Astrocyte (in vitro differentiated cells and primary cell): ENCODE results near the gene MBL2. TPM values are rescaled to one million over a fixed set of nuclear protein-coding genes. Genes with fewer than 3 reads are reported as not detected.

Experiments
- DNase-seq: peaks from one replicate; pipeline ENCODE4 v3.0.0-alpha.2; 2010; ENCODE audit warnings: low read depth
- FAIRE-seq: peaks from 2 replicates; lab custom pipeline; 2011; peaks lifted over from hg19 to GRCh38; lab: Jason Lieb, UNC
- H2AFZ ChIP-seq: 2 replicates; pipeline ENCODE4 v1.6.0; 2012; ENCODE audit warnings: low read depth, low read length, inconsistent platforms
- H3K27ac ChIP-seq: 2 replicates; pipeline ENCODE4 v1.5.1; 2011; ENCODE audit warnings: low read depth, low read length, inconsistent platforms
- H3K27me3 ChIP-seq: 2 replicates; pipeline ENCODE4 v1.6.0; 2011; ENCODE audit warnings: low read length, inconsistent platforms; ENCODE audit not compliant: insufficient read depth
- H3K36me3 ChIP-seq: 2 replicates; pipeline ENCODE4 v1.5.1; 2011; ENCODE audit warnings: low read length, inconsistent platforms; ENCODE audit not compliant: insufficient read depth
- H3K4me1 ChIP-seq: 2 replicates; pipeline ENCODE4 v1.5.1; 2011; ENCODE audit warnings: low read length, inconsistent platforms; ENCODE audit not compliant: insufficient read depth
- H3K4me2 ChIP-seq: 2 replicates; pipeline ENCODE4 v1.6.0; 2012; ENCODE audit warnings: low read length, inconsistent platforms
- H3K4me3 ChIP-seq: 2 replicates; pipeline ENCODE4 v1.5.1; 2011; ENCODE audit warnings: low read depth, mild to moderate bottlenecking, low read length, inconsistent platforms; ENCODE audit not compliant: insufficient read depth
- H3K79me2 ChIP-seq: 2 replicates; pipeline ENCODE4 v1.6.0; 2012; ENCODE audit warnings: mild to moderate bottlenecking, low read length, inconsistent platforms; ENCODE audit not compliant: insufficient read depth
- H3K9ac ChIP-seq: 2 replicates; pipeline ENCODE4 v1.6.0; 2012; ENCODE audit warnings: mild to moderate bottlenecking, low read length, inconsistent platforms
- H3K9me3 ChIP-seq: 2 replicates; pipeline ENCODE4 v1.5.1; 2012; ENCODE audit warnings: low read depth, mild to moderate bottlenecking, low read length, inconsistent platforms; ENCODE audit not compliant: insufficient read depth
- H4K20me1 ChIP-seq: 2 replicates; pipeline ENCODE4 v1.6.0; 2012; ENCODE audit warnings: low read length, inconsistent platforms; ENCODE audit not compliant: insufficient read depth
- H3K27ac Mint-ChIP-seq: one replicate; pipeline ENCODE4 v1.8.0; 2021; ENCODE audit warnings: mild to moderate bottlenecking, mixed read lengths; ENCODE audit not compliant: unreplicated experiment
- H3K27me3 Mint-ChIP-seq: one replicate; pipeline ENCODE4 v1.8.0; 2021; ENCODE audit warnings: low read depth, mixed read lengths; ENCODE audit not compliant: unreplicated experiment
- H3K36me3 Mint-ChIP-seq: one replicate; pipeline ENCODE4 v1.8.0; 2021; ENCODE audit warnings: low read depth, mixed read lengths; ENCODE audit not compliant: unreplicated experiment
- H3K4me1 Mint-ChIP-seq: one replicate; pipeline ENCODE4 v1.8.0; 2021; ENCODE audit warnings: low read depth, mixed read lengths; ENCODE audit not compliant: unreplicated experiment
- H3K4me3 Mint-ChIP-seq: one replicate; pipeline ENCODE4 v1.8.0; 2021; ENCODE audit warnings: mild to moderate bottlenecking, moderate library complexity, mixed read lengths; ENCODE audit not compliant: unreplicated experiment
- H3K9me3 Mint-ChIP-seq: one replicate; pipeline ENCODE4 v1.8.0; 2021; ENCODE audit warnings: mild to moderate bottlenecking, mixed read lengths; ENCODE audit not compliant: unreplicated experiment
- CTCF ChIP-seq: IDR thresholded peaks from 2 replicates; pipeline ENCODE4 v1.5.1; 2011; ENCODE audit warnings: low read depth, mild to moderate bottlenecking, inconsistent platforms, low read length, moderate library complexity; ENCODE audit not compliant: insufficient read depth
- EZH2 ChIP-seq: IDR thresholded peaks from 2 replicates; pipeline ENCODE4 v1.6.1; 2012; ENCODE audit warnings: mild to moderate bottlenecking, low read length, inconsistent platforms; ENCODE audit not compliant: insufficient read depth
- total RNA-seq: library from RNA; stranded (reverse); gene quantifications from 2 replicates; pipeline ENCODE4 v1.2.1, GENCODE V29; 2021

Gene MBL2
- total RNA-seq, 1 donor from 2014 or later, result not detected

DNA sequence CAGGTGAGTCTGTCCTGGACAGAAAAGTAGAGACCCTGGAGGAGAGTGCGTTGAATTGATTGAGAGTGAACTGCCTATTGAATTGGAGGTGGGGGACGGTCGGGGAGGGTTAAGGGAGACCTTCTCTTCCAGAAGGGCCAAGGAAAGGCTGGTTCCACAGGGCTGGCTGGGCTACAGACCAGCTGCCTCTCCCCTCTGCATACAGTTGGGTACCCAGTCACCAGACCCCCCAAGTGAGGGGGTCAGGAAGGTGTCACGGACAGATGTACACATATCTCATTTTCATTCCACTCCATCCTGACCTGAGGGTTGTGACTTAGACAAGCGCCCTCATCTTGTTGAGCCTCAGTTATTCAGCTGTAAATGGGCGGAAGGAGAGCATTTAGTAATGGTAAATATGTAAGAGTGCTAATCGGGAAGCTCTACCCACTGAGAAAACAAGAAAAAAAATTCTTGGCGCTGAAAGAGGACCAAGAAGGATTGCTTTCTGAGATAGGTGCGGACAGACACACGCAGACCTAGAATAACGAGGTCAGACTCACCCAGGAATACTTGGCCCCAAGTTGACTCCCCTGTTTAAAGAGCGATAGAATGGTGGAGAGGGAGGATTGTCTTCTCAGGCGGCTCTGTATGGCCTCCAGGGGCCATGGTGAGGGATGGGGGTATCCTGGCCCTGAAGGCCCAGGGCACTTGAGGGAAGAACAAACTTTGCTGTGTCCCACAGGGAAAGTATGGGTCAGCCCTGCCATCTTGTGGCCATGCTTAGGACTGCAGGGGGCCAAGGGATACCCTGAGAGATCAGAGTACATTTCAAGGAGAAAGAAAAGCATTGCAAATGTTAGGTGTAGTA lies 7.2 kb upstream of the MBL2 start:
- DNase-seq, result peak; percentile 20
- Histone ChIP-seq H4K20me1 (no peaks in the 10 kb centered on the region), H3K27ac (no peak overlapping the region), H3K9ac (no peak overlapping the region), H3K4me3 (no peak overlapping the region), H2AFZ (no peak overlapping the region), H3K4me2 (no peak overlapping the region), H3K79me2 (no peaks in the 10 kb centered on the region), H3K4me1 (peaks cover 5% of the 10 kb centered on the region), H3K27me3 (peaks cover 5% of the 10 kb centered on the region), H3K9me3 (no peaks in the 10 kb centered on the region), H3K36me3 (no peaks in the 10 kb centered on the region)
- TF ChIP-seq CTCF (peak; percentile 92), EZH2 (no peak)
- Mint-ChIP-seq H3K4me3 (no peak overlapping the region), H3K27ac (no peak overlapping the region), H3K36me3 (no peaks in the 10 kb centered on the region), H3K27me3 (peaks cover 3% of the 10 kb centered on the region), H3K4me1 (no peaks in the 10 kb centered on the region), H3K9me3 (no peaks in the 10 kb centered on the region)
- FAIRE-seq, result no peak

DNA sequence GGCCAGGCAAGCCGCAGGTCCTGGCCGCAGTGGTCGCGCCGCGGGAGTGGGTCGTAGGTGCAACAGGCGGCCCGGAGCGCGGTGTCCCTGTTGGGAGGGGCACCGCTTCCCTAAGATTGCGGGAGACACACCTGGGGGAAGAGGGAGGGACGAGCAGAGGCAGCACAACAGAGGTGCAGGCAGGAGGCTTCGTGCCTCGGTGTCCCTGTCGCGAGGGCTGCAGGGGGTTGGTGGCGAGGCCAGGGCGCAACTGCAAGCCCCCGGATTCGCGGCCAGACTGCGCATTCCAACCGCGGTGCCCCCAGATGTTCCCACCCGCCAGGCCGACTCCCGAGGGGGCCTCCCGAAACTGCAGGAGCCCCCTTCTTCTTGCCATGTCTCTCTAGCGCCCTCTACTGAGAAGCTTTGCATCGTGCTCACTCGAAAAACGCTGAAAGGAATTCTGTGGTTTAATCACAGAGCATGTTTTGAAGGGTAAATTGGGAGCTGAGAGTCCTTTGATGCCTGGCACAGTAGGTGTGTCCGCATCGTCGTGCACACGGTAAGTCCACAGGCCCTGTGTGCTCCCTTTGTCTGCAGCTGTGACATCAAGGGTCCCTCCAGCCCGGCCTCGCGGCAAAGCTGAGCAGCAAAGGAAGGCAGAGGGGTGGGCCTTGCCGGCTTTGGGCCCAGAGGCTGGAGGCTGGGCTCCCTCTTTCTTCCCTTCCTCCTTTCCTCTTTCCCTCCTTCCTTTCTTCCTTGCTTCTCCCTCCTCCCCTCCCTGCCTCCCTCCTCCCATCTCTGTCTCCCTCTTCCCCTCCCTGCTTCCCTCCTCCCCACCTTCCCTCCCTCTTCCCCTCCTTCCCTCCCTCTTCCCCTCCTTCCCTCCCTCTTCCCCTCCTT lies 6.2 kb upstream of the MBL2 start:
- peaks cover 5% of the 10 kb centered on the region for H3K27me3 ChIP-seq
- peak overlapping the region; percentile 3 for H2AFZ ChIP-seq
- Mint-ChIP-seq H3K36me3 (no peaks in the 10 kb centered on the region), H3K4me1 (no peaks in the 10 kb centered on the region), H3K27me3 (peaks cover 3% of the 10 kb centered on the region), H3K9me3 (no peaks in the 10 kb centered on the region), H3K4me3 (no peak overlapping the region), H3K27ac (no peak overlapping the region)
- DNase-seq (peak; percentile 16), FAIRE-seq (no peak)
- no peak overlapping the region for H3K4me3 ChIP-seq
- H3K27ac ChIP-seq, result no peak overlapping the region
- H3K79me2 ChIP-seq, result no peaks in the 10 kb centered on the region
- no peaks in the 10 kb centered on the region for H3K9me3 ChIP-seq
- peaks cover 5% of the 10 kb centered on the region for H3K4me1 ChIP-seq
- no peaks in the 10 kb centered on the region for H3K36me3 ChIP-seq
- no peak overlapping the region for H3K9ac ChIP-seq
- TF ChIP-seq EZH2 (no peak), CTCF (peak; percentile 45)
- H4K20me1 ChIP-seq, result no peaks in the 10 kb centered on the region
- peak overlapping the region; percentile 67 for H3K4me2 ChIP-seq
